NCI-H774 (cell line): ENCODE data around the gene CCL22.
"Not testable (repeated sequence)": the region's sequence is repeated elsewhere in the genome, so short reads cannot be mapped to it uniquely, and the experiment has no call there.

Experiments used
- DNase-seq: peaks from one replicate; lab custom pipeline; 2025; lab: John Stamatoyannopoulos, UW

CCL22 gene

GRCh38 chr16:57358527-57359095 lies at the start of gene CCL22:
TSS of gene CCL22 (plus strand) at chr16:57358783. CDS start at chr16:57358817, 34 bp downstream.
- no peak for DNase-seq

DNA sequence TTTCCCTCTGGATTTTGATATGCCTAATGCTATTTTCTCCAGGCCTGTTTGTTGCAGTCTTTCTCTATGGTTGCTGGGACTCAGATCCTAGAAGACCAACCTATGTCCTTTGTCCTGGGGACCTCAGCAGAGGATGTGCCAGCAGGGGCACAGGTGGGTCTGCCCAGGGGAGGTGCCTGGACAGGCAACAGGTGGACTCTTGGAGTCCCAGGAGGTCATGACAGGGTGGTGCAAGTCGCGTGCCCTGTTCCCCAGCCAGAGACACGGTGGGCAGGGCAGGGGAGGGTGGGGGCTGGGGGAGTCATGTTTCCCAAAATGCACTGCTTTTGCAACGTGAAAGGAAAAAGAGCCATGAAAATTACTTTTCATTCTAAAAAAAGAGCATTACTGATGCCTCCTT lies 47.8 kb upstream of the CCL22 start:
- no peak for DNase-seq

GRCh38 chr16:57313509-57313908 lies 45.1 kb upstream of the CCL22 start:
- DNase-seq = no peak

- DNase-seq = no peak
Measured at GRCh38 chr16:57314161-57314785, 44.3 kb upstream of the CCL22 start.

GRCh38 chr16:57315416-57315815 lies 43.2 kb upstream of the CCL22 start:
- no peak for DNase-seq

- DNase-seq = no peak
Measured at GRCh38 chr16:57316390-57317017, 42.1 kb upstream of the CCL22 start.

DNA sequence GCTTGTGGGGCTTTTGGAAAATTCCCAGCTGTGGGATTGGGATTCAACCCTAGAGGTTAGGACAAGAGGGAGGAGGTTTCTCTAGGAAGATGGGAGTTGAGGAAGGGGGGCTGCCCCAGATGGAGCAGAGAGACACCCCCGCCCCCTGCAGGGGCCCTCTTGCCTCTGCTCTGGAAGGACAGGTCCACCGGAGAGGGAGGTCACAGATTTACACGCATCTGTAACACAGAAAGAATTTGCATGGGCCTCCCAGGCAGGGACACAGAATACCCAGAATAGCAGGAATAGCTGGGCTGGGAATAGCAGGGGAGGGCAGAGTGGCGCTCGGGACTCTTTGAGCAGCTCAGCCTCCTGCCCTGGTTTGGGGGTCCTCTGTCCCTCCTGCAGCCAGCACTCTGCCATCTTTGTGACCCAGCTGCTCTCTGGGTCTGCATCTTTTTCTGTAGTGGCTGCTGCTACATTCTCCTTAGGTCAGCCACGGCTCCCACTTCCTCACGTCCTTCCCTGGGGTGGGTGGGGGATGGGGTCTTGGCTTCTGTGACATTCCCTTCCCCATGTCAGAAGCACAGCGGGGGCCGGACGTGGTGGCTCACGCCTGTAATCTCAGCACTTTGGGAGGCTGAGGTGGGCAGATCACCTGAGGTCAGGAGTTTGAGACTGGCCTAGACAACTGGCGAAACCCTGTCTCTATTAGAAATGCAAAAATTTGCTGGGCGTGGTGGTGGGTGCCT lies 40.2 kb upstream of the CCL22 start:
- no peak for DNase-seq

- DNase-seq = no peak
Measured at GRCh38 chr16:57319646-57320045, 38.9 kb upstream of the CCL22 start.

GRCh38 chr16:57324749-57325148 lies 33.8 kb upstream of the CCL22 start:
- DNase-seq = no peak

DNA sequence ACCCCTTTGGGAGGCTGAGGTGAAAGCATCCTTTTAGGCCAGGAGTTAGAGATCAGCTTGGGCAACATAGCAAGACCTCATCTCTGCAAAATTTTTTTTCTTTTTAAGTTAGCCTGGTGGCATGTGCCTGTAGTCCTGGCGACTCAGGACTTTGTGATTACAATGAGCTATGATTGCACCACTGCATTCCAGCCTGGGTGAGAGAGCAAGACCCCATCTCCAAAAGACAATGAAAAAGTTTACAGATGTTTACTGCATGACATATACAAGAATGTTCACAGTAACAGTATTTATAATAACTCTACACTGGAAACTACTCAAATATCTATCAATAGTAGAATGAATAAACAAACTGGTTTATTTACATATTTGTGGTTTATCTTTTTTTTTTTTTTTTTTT lies 33.1 kb upstream of the CCL22 start:
- no peak for DNase-seq

GRCh38 chr16:57329718-57330327 lies 28.8 kb upstream of the CCL22 start:
- DNase-seq = no peak

DNA sequence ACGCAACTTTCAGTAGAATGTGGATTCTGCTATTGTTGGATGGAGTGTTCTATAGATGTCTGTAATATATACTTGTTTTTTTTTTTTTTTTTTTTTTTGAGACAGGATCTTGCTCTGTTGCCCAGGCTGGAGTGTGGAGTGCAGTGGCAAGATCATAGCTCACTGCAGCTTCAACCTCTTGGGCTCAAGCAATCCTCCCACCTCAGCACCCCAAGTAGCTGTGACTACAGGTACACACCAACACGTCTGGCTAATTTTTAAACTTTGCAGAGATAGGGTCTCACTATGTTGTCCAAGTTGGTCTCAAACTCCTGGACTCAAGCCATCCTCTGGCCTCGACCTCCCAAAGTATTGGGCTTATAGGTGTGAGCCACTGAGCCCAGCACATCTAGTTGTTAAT lies 27.2 kb upstream of the CCL22 start:
- DNase-seq = no peak

DNA sequence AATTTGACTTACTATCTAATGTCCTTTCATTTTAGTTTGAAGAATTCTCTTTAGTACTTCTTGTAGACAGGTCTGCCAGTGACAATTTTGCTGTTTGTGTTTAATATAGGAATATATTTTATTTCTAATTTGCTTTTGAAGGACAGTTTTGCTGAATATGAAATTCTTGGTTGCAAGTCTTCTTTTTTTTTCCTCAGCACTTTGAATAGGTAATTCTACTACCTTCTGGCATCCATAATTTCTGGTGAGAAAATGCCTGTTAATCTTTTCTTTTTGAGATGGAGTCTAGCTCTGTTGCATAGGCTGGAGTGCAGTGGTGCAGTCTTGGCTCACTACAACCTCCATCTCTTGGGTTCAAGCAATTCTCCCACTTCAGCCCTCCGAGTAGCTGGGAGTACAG lies 25.2 kb upstream of the CCL22 start:
- DNase-seq = no peak

- DNase-seq = no peak
Measured at GRCh38 chr16:57335366-57335765, 23.2 kb upstream of the CCL22 start.

DNA sequence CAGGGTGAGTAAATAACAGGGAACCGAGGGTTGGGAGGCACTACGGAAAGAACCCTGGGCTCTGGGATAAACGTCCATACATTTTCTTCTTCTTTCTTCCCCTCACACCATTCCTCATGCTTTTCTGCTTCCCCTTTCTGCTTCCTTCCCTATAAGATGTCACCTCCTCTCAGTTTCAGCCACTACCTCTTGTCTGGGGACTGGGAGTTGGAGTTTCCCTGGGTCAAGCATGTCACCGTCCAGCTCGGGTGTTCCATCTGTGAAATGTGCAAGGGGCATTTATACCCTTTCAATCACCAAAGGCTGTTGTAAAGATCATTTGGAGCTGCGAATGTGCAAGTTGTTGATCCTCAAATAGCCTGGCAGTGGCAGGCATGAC lies 17.5 kb upstream of the CCL22 start:
- no peak for DNase-seq

DNA sequence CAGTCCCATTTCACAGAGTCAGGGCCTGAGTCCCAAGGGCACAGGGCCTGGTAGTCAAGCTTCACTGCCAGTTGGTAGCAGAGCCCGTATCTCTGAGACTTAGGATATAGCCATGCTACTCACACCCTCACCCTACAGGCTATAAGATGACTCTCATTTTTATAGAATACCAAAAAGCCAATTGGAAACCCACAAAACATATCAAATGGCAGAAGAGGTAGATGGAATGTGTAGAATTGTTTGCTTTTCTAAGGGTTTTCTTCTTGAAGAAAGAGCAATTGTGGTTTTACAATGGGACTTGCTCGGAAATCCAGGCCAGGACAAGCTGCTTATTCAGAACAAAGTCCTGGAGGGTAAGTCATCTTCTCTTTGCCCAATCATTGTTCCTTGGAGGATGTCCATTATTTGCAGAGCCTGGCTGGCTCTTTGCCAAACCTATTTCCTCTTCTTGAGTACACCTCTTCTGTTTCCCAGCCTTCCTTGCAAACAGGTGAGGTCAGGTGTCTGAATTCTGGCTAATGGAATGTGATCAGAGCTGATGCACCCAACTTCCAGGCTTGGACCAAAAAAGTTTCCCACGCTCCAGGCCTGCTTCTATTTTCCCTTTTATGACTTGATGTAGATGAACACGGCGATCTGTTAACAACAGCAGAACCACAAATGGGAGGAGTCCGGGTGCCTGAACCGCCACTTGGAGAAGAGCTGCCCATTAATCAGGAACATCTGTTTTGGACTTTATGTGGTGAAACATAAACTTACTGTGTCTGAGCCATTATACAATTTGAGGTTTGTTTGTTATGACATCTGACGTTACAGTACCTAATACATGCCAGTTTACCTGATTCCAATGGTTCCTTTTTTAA lies 16.9 kb upstream of the CCL22 start:
- no peak for DNase-seq

GRCh38 chr16:57342606-57343005 lies 16.0 kb upstream of the CCL22 start:
- not testable (repeated sequence) for DNase-seq

DNA sequence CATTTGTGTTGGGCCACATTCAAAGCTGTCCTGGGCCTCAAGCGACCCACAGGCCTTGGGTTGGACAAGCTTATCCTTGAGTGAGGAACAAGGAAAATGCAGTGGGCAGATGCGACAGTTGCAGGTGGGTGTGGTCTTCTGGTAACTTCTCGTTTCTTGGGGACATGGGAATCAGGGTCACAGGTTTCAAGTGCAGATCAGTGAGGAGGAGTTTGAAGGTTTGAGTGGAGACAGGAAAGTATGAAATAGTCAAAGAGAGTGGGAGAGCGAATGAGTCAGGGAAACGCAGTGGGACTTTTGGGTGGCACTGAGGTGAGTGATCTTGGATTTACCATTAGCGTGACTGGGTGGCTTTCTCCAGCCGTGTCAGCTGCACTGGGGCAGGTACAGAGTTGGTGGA lies 15.4 kb upstream of the CCL22 start:
- no peak for DNase-seq

- DNase-seq = not testable (repeated sequence)
Measured at GRCh38 chr16:57344094-57344493, 14.5 kb upstream of the CCL22 start.

DNA sequence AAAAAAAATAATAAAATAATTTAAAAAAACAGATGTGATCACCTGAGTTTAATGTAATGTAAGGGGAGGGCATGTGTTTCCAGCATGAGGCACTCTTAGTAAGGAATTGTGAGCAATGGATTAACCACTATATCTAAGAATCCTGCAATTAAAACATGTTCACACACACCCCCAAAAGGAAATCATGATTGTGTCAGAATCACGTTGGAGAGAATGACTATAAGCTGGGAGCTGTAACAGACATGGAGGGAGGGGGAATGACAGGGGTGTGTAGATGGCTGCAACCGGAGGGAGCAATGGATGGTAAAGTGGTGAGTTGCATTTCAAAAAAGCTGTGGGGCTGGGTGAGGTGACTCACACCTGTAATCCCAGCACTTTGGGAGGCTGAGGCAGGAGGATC lies 13.6 kb upstream of the CCL22 start:
- DNase-seq = no peak

DNA sequence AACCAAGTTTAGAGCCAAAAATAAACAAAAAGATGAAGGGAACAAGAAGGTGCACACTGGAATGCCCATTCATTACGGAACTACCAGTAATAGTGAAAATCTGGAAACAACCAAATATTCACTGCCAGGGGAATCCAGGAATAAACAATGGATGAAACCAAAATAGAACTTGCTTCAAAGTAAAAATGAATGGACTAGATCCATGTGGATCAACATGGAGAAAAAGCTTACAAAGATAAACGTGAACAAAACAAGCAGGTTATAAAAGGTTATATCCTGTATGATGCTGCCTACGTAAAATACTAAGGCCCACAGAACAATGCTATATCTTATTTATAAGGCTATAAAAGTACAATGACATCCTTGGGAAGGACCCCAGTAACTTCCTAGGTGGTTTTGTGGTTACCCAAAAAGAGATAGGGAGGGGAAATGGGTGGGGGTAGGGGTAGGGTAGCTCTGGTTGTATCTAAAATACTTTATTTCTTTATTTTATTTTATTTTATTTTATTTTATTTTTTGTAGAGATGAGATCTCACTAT lies 12.8 kb upstream of the CCL22 start:
- DNase-seq = no peak
